Measurements from ENCODE around the gene CHCHD3. TPM values are rescaled to one million over a fixed set of nuclear protein-coding genes. Genes with fewer than 3 reads are reported as not detected.
"Not testable (repeated sequence)": the region's sequence is repeated elsewhere in the genome, so short reads cannot be mapped to it uniquely, and the experiment has no call there.

The CHCHD3 gene
- total RNA-seq, 1 donor from 2014 or later: 142 TPM

DNA sequence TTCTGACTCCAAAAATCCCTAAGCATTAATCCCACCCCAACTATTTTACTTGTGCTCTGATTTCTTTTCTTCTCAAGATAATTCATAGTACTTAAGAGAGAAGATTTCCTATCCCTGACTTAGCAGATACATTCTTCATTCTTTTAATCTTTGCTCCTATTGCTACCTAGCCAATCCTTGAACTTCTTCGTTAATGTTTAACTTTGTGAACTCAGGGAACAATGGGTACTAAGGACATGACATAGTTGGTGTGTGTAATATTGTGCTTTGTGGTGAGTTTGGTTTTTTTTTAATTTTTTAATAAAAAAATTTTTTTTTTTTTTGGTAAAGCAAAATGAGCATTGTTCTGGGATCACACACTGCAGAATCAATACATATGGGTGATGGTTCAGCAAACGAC is 166.2 kb downstream of the CHCHD3 start:
- H4K20me1 ChIP-seq (ENCODE audit: low read depth): no peaks in the 10 kb centered on the region
- H3K4me1 Mint-ChIP-seq: no peaks in the 10 kb centered on the region
- no peak overlapping the region for H3K4me3 Mint-ChIP-seq
- no peaks in the 10 kb centered on the region for H3K36me3 ChIP-seq
- no peak overlapping the region for H2AFZ ChIP-seq (replicated peaks)
- H3K27ac Mint-ChIP-seq: no peak overlapping the region
- H3K4me2 ChIP-seq: no peak overlapping the region
- H3K9ac ChIP-seq: no peak overlapping the region
- H3K9me3 ChIP-seq (ENCODE audit: low read depth): no peaks in the 10 kb centered on the region
- peaks cover 6% of the 10 kb centered on the region for H3K4me1 ChIP-seq
- H3K27ac ChIP-seq: no peak overlapping the region
- peaks cover 10% of the 10 kb centered on the region for H3K36me3 Mint-ChIP-seq
- H3K79me2 ChIP-seq (ENCODE audit: low read depth): no peaks in the 10 kb centered on the region
- DNase-seq (ENCODE audit: low spot score): no peak
- no peaks in the 10 kb centered on the region for H3K27me3 Mint-ChIP-seq (ENCODE audit: insufficient read depth, low read depth)
- peaks cover 2% of the 10 kb centered on the region for H3K9me3 Mint-ChIP-seq
- no peak overlapping the region for H3K4me3 ChIP-seq
- no peaks in the 10 kb centered on the region for H3K27me3 ChIP-seq
- H3F3A ChIP-seq (ENCODE audit: low read depth): no peaks in the 10 kb centered on the region
- TF ChIP-seq, protein P1, sequence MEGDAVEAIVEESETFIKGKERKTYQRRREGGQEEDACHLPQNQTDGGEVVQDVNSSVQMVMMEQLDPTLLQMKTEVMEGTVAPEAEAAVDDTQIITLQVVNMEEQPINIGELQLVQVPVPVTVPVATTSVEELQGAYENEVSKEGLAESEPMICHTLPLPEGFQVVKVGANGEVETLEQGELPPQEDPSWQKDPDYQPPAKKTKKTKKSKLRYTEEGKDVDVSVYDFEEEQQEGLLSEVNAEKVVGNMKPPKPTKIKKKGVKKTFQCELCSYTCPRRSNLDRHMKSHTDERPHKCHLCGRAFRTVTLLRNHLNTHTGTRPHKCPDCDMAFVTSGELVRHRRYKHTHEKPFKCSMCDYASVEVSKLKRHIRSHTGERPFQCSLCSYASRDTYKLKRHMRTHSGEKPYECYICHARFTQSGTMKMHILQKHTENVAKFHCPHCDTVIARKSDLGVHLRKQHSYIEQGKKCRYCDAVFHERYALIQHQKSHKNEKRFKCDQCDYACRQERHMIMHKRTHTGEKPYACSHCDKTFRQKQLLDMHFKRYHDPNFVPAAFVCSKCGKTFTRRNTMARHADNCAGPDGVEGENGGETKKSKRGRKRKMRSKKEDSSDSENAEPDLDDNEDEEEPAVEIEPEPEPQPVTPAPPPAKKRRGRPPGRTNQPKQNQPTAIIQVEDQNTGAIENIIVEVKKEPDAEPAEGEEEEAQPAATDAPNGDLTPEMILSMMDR (IDR thresholded peaks at IDR 0.05): no peak

DNA sequence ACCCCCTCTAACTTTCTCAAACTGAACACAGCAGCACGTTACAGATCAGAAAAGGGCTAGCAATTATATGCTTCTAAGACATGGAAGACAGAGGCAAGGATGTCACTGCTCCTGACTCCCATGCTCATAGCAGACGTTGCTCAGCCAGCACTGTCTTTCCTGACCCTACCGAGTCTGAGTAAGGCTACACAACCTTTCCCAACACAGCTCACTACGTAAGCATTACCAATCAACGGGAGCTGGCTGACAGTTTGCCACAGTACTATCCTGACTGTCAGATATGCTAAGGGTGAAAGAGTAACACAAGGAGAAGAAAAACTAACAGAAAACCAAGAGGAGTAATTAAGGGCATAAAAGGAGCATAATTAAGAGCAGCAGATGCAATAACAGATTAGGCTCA is 171.2 kb downstream of the CHCHD3 start:
- DNase-seq (ENCODE audit: low spot score): no peak
- peaks cover 2% of the 10 kb centered on the region for H3K9me3 Mint-ChIP-seq
- H3K27ac ChIP-seq: no peak overlapping the region

DNA sequence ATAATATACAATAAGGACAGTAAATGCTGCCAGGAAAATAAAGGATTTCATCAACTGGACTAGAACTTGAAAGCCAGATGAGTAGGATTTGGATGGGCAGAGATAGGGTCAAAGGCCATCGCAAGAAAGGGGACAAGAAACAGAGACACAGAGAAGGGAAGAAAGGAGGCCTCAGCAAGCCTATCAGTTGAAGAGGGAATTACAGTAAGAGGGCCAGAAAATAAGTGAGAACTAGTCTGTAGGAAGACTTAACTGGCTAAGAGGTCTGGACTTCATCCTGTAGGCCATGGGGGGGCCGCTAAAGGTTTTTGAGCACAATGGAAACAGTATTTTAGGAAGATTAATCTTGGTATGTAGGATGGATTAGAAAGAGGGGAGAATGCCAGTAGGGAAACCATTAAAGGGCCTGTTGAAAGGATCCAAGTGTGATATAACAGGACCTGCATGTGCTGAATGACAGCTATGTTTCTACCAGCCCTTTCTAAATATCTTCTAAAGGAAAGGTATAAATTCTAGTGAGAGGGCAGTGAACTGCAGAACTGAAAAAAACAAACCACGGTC is 174.4 kb downstream of the CHCHD3 start:
- no peaks in the 10 kb centered on the region for H3K9me3 Mint-ChIP-seq
- no peak for TF ChIP-seq EZH2phosphoT487 (IDR thresholded peaks at IDR 0.05)
- no peak for TF ChIP-seq EZH2 (IDR thresholded peaks at IDR 0.05)
- TF ChIP-seq, protein P1 (IDR thresholded peaks at IDR 0.05): no peak
- H3K27ac ChIP-seq: no peak overlapping the region
- H3K4me3 Mint-ChIP-seq: no peak overlapping the region
- peaks cover 17% of the 10 kb centered on the region for H3K4me1 Mint-ChIP-seq
- H3K36me3 Mint-ChIP-seq: peaks cover 9% of the 10 kb centered on the region
- H3K4me1 ChIP-seq: peaks cover 28% of the 10 kb centered on the region
- no peaks in the 10 kb centered on the region for H3K27me3 ChIP-seq
- DNase-seq (ENCODE audit: low spot score): no peak
- H3K27ac Mint-ChIP-seq: no peak overlapping the region
- no peaks in the 10 kb centered on the region for H3K9me3 ChIP-seq (ENCODE audit: low read depth)
- H3K79me2 ChIP-seq (ENCODE audit: low read depth): no peaks in the 10 kb centered on the region
- no peak overlapping the region for H2AFZ ChIP-seq (replicated peaks)
- H3K4me2 ChIP-seq: no peak overlapping the region
- H3K9ac ChIP-seq: no peak overlapping the region
- H3K36me3 ChIP-seq: peaks cover 3% of the 10 kb centered on the region
- H3K27me3 Mint-ChIP-seq (ENCODE audit: insufficient read depth, low read depth): no peaks in the 10 kb centered on the region
- H3K4me3 ChIP-seq: no peak overlapping the region
- peaks cover 8% of the 10 kb centered on the region for H4K20me1 ChIP-seq (ENCODE audit: low read depth)
- H3F3A ChIP-seq (ENCODE audit: low read depth): no peaks in the 10 kb centered on the region

More for the DNA sequence above, 171.2 kb downstream of the CHCHD3 start:
- H3K27me3 Mint-ChIP-seq (ENCODE audit: insufficient read depth, low read depth): no peaks in the 10 kb centered on the region
- H3K36me3 Mint-ChIP-seq: peaks cover 15% of the 10 kb centered on the region
- H3K27ac Mint-ChIP-seq: no peak overlapping the region
- no peaks in the 10 kb centered on the region for H3K9me3 ChIP-seq (ENCODE audit: low read depth)
- no peaks in the 10 kb centered on the region for H3K36me3 ChIP-seq
- H3K4me1 Mint-ChIP-seq: peaks cover 17% of the 10 kb centered on the region
- peaks cover 8% of the 10 kb centered on the region for H4K20me1 ChIP-seq (ENCODE audit: low read depth)
- H2AFZ ChIP-seq (replicated peaks): no peak overlapping the region
- no peaks in the 10 kb centered on the region for H3F3A ChIP-seq (ENCODE audit: low read depth)
- peaks cover 28% of the 10 kb centered on the region for H3K4me1 ChIP-seq
- no peak overlapping the region for H3K4me3 Mint-ChIP-seq
- no peak overlapping the region for H3K4me3 ChIP-seq
- no peak overlapping the region for H3K9ac ChIP-seq
- no peaks in the 10 kb centered on the region for H3K79me2 ChIP-seq (ENCODE audit: low read depth)
- H3K27me3 ChIP-seq: no peaks in the 10 kb centered on the region
- no peak for TF ChIP-seq EZH2 (IDR thresholded peaks at IDR 0.05)
- no peak for TF ChIP-seq EZH2phosphoT487 (IDR thresholded peaks at IDR 0.05)
- no peak overlapping the region for H3K4me2 ChIP-seq

DNA sequence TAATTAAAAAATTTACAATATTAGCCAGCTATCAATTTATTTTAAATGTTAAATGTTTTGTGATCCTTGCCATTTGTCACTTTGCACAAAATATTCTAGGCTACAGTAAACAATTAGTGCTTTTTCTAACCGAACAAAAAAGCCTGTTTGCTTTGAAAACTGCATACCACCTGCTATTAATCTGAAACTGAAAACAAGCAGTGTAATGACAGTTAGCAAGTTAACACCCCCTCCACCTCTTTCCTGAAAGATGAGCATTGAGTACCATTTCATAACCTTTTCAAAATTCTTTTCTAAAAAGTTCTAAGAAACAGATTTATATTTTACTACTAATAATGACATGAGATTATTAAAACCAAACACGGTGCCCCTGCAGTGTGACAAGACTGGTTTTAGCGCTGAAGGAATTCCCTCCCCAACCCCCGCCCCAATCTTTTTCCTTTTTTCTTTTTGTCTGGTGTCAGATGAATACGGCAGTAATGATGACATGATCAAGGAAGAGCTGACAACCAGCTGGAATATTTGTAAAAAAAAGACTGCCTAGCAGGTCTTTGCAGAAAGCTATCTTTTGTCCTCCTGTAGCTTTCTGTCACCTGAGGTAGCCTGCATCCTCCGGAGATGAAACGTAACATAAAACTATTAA is 175.6 kb downstream of the CHCHD3 start:
- Mint-ChIP-seq H3K4me3 (no peak overlapping the region), H3K27ac (no peak overlapping the region), H3K4me1 (peaks cover 17% of the 10 kb centered on the region), H3K9me3 (no peaks in the 10 kb centered on the region), H3K27me3 (ENCODE audit: insufficient read depth, low read depth) (no peaks in the 10 kb centered on the region), H3K36me3 (peaks cover 6% of the 10 kb centered on the region)
- no peak overlapping the region for H3K27ac ChIP-seq
- no peak overlapping the region for H2AFZ ChIP-seq (replicated peaks)
- peaks cover 26% of the 10 kb centered on the region for H3K4me1 ChIP-seq
- no peaks in the 10 kb centered on the region for H3K9me3 ChIP-seq (ENCODE audit: low read depth)
- no peak overlapping the region for H3K4me3 ChIP-seq
- no peak for DNase-seq (ENCODE audit: low spot score)
- H4K20me1 ChIP-seq (ENCODE audit: low read depth): peaks cover 8% of the 10 kb centered on the region
- no peaks in the 10 kb centered on the region for H3K79me2 ChIP-seq (ENCODE audit: low read depth)
- no peak overlapping the region for H3K9ac ChIP-seq
- H3F3A ChIP-seq (ENCODE audit: low read depth): no peaks in the 10 kb centered on the region
- TF ChIP-seq, protein P1 (IDR thresholded peaks at IDR 0.05): no peak
- TF ChIP-seq EZH2 (IDR thresholded peaks at IDR 0.05) (no peak), EZH2phosphoT487 (IDR thresholded peaks at IDR 0.05) (no peak)
- no peaks in the 10 kb centered on the region for H3K27me3 ChIP-seq
- no peak overlapping the region for H3K4me2 ChIP-seq
- H3K36me3 ChIP-seq: peaks cover 3% of the 10 kb centered on the region

DNA sequence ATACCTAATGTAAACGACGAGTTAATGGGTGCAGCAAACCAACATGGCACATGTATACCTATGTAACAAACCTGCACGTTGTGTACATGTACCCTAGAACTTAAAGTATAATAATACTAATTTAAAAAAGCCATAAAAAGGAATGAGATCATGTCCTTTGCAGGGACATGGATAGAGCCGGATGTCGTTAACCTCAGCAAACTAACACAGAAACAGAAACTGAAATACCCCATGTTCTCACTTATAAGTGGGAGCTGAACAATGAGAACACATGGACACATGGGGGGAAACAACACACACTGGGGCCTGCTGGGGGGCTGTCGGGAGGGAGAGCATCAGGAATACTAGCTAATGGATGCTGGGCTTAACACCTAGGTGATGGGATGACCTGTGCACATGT is 176.8 kb downstream of the CHCHD3 start:
- H3K27ac ChIP-seq; DNase-seq (ENCODE audit: low spot score); H3K36me3 Mint-ChIP-seq; H3K4me3 ChIP-seq; H2AFZ ChIP-seq (replicated peaks); H4K20me1 ChIP-seq (ENCODE audit: low read depth); H3K9me3 Mint-ChIP-seq; H3F3A ChIP-seq (ENCODE audit: low read depth); H3K27me3 Mint-ChIP-seq (ENCODE audit: insufficient read depth, low read depth); H3K36me3 ChIP-seq; H3K9me3 ChIP-seq (ENCODE audit: low read depth); H3K9ac ChIP-seq; H3K27ac Mint-ChIP-seq; H3K4me2 ChIP-seq; H3K79me2 ChIP-seq (ENCODE audit: low read depth); H3K4me3 Mint-ChIP-seq; H3K27me3 ChIP-seq: not testable (repeated sequence)
- peaks cover 17% of the 10 kb centered on the region for H3K4me1 Mint-ChIP-seq
- H3K4me1 ChIP-seq: peaks cover 22% of the 10 kb centered on the region
